ENCODE measurements around the gene WDR17.

DNA sequence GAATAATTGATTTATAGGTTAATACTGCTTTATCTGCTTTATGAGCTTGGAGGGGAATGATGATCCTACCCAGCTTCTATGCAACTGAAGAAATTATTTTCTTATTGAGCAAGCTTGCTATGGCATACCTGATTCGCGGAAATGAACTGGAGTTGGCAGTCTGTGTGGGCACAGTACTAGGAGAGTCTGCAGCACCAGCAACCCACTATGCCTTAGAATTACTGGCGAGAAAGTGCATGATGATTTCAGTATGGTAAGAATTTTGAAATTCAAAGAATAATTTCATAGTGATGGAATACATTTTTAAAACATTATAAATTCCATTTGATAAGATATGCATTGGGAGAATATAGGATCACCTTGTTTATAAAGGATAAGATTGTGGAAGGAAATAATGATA, 97.4 kb downstream of the WDR17 start:
- TF ChIP-seq CTCF (IDR thresholded peaks at IDR 0.05) (no peak), POLR2A (IDR thresholded peaks at IDR 0.05) (no peak)
